ENCODE measurements around the gene SLC15A1.

The SLC15A1 gene

GRCh38 chr13:98697791-98698190, 54.7 kb downstream of the SLC15A1 start:
- no peak for ATAC-seq
- DNase-seq = no peak

GRCh38 chr13:98693756-98694155, 58.7 kb downstream of the SLC15A1 start:
- no peak for DNase-seq
- ATAC-seq = no peak

GRCh38 chr13:98691360-98691759, 61.1 kb downstream of the SLC15A1 start:
- no peak for ATAC-seq
- no peak for DNase-seq

- ATAC-seq = no peak
Observed at GRCh38 chr13:98690348-98691022, 62.0 kb downstream of the SLC15A1 start.

GRCh38 chr13:98689347-98689968, 63.0 kb downstream of the SLC15A1 start:
- DNase-seq = no peak

More at GRCh38 chr13:98690348-98691022, 62.0 kb downstream of the SLC15A1 start:
- DNase-seq = no peak

GRCh38 chr13:98688373-98688772, 64.1 kb downstream of the SLC15A1 start:
- no peak for DNase-seq
- no peak for ATAC-seq

More at GRCh38 chr13:98689347-98689968, 63.0 kb downstream of the SLC15A1 start:
- ATAC-seq = no peak

GRCh38 chr13:98687319-98687718, 65.2 kb downstream of the SLC15A1 start:
- ATAC-seq = no peak
- DNase-seq = no peak

GRCh38 chr13:98686270-98686669, 66.2 kb downstream of the SLC15A1 start:
- ATAC-seq (no peak), DNase-seq (no peak)

- DNase-seq (no peak), ATAC-seq (no peak)
Observed at GRCh38 chr13:98685146-98685545, 67.3 kb downstream of the SLC15A1 start.

GRCh38 chr13:98681049-98681448, 71.4 kb downstream of the SLC15A1 start:
- ATAC-seq (no peak), DNase-seq (no peak)

GRCh38 chr13:98678741-98679140, 73.7 kb downstream of the SLC15A1 start:
- ATAC-seq = no peak
- no peak for DNase-seq

GRCh38 chr13:98677398-98677797, 75.1 kb downstream of the SLC15A1 start:
- ATAC-seq = no peak

GRCh38 chr13:98676239-98676638, 76.2 kb downstream of the SLC15A1 start:
- ATAC-seq (no peak), DNase-seq (no peak)

More at GRCh38 chr13:98677398-98677797, 75.1 kb downstream of the SLC15A1 start:
- DNase-seq = no peak

GRCh38 chr13:98675837-98676236, 76.6 kb downstream of the SLC15A1 start:
- ATAC-seq (no peak), DNase-seq (no peak)

GRCh38 chr13:98675066-98675465, 77.4 kb downstream of the SLC15A1 start:
- DNase-seq (no peak), ATAC-seq (no peak)

- DNase-seq = peak; percentile 50
- peak; percentile 67 for ATAC-seq
Observed at GRCh38 chr13:98672947-98673613, 79.4 kb downstream of the SLC15A1 start.

GRCh38 chr13:98668155-98668554, 84.3 kb downstream of the SLC15A1 start:
- DNase-seq (no peak), ATAC-seq (no peak)

GRCh38 chr13:98665638-98665995, 86.9 kb downstream of the SLC15A1 start:
- ATAC-seq = no peak
- DNase-seq = no peak

GRCh38 chr13:98664924-98665637, 87.4 kb downstream of the SLC15A1 start:
- DNase-seq = no peak
- no peak for ATAC-seq

- no peak for ATAC-seq
Observed at GRCh38 chr13:98664510-98664909, 88.0 kb downstream of the SLC15A1 start.

GRCh38 chr13:98664047-98664446, 88.4 kb downstream of the SLC15A1 start:
- DNase-seq (peak; percentile 67), ATAC-seq (peak; percentile 97)

More at GRCh38 chr13:98664510-98664909, 88.0 kb downstream of the SLC15A1 start:
- no peak for DNase-seq

GRCh38 chr13:98658131-98658530, 94.3 kb downstream of the SLC15A1 start:
- DNase-seq (no peak), ATAC-seq (no peak)
